HT-29 (cell line): ENCODE data around the gene ZIK1. TPM values are rescaled to one million over a fixed set of nuclear protein-coding genes. Genes with fewer than 3 reads are reported as not detected.
A peak's percentile ranks its signal among the peaks of the same experiment; 100 is the strongest.

Experiments
- DNase-seq: peaks from one replicate; pipeline ENCODE4 v3.0.0-alpha.2; 2015; ENCODE audit warnings: low spot score
- total RNA-seq: library from RNA; depleted of rRNA; stranded (reverse); fragments of >200 nt; shearing (Covaris generic); gene quantifications from 2 replicates; pipeline ENCODE4 v1.2.3, GENCODE V29; 2014; rRNA removed

The ZIK1 gene
- total RNA-seq, result 0.23 TPM in 1 of 2 replicates, not detected in the other

- DNase-seq, result no peak
Measured at GRCh38 chr19:57583521-57584416, at the start of gene ZIK1. TSS of gene ZIK1 (plus strand) at chr19:57584145. CDS start at chr19:57584357, 212 bp downstream.

GRCh38 chr19:57537953-57538547 is 45.9 kb upstream of the ZIK1 start:
- DNase-seq, result no peak

GRCh38 chr19:57546513-57546912 is 37.4 kb upstream of the ZIK1 start:
- DNase-seq, result no peak

GRCh38 chr19:57552432-57552831 is 31.5 kb upstream of the ZIK1 start:
- DNase-seq, result no peak

- DNase-seq, result no peak
Measured at GRCh38 chr19:57557659-57558058, 26.3 kb upstream of the ZIK1 start.

- DNase-seq, result no peak
Measured at GRCh38 chr19:57558525-57558924, 25.4 kb upstream of the ZIK1 start.

- DNase-seq, result peak; percentile 32
Measured at GRCh38 chr19:57559008-57559403, 24.9 kb upstream of the ZIK1 start.

GRCh38 chr19:57559404-57560025 is 24.4 kb upstream of the ZIK1 start, which contains the start of gene ZNF550:
TSS of gene ZNF550 (minus strand) at chr19:57559863. CDS start at chr19:57559682, 181 bp downstream.
- DNase-seq, result peak; percentile 78

- no peak for DNase-seq
Measured at GRCh38 chr19:57560049-57560491, 23.9 kb upstream of the ZIK1 start.

- DNase-seq, result no peak
Measured at GRCh38 chr19:57563547-57563946, 20.4 kb upstream of the ZIK1 start.

- DNase-seq, result peak; percentile 45
Measured at GRCh38 chr19:57566396-57567265, 17.3 kb upstream of the ZIK1 start.

- DNase-seq, result no peak
Measured at GRCh38 chr19:57570707-57571106, 13.2 kb upstream of the ZIK1 start.

GRCh38 chr19:57572415-57572947 is 11.5 kb upstream of the ZIK1 start:
- DNase-seq, result no peak

- no peak for DNase-seq
Measured at GRCh38 chr19:57576661-57577060, 7.3 kb upstream of the ZIK1 start.

GRCh38 chr19:57578487-57579205 is 5.3 kb upstream of the ZIK1 start, which contains the start of gene ZNF416:
TSS of gene ZNF416 (minus strand) at chr19:57578911. CDS start at chr19:57578704, 207 bp downstream.
- peak; percentile 100 for DNase-seq

GRCh38 chr19:57583104-57583520 is 833 bp upstream of the ZIK1 start:
- DNase-seq, result no peak

GRCh38 chr19:57587529-57587928 is 3.6 kb downstream of the ZIK1 start:
- no peak for DNase-seq

- DNase-seq, result no peak
Measured at GRCh38 chr19:57599377-57599760, 15.4 kb downstream of the ZIK1 start.

GRCh38 chr19:57599761-57600383 is 15.9 kb downstream of the ZIK1 start, which contains the start of gene ZNF530:
TSS of gene ZNF530 (plus strand) at chr19:57599885. CDS start at chr19:57604346, 4,461 bp downstream.
- DNase-seq, result peak; percentile 87

GRCh38 chr19:57606931-57607330 is 23.0 kb downstream of the ZIK1 start:
- DNase-seq, result no peak
